ENCODE data around the gene ABCG1. TPM values are rescaled to one million over a fixed set of nuclear protein-coding genes. Genes with fewer than 3 reads are reported as not detected.

Gene ABCG1
- total RNA-seq, 1 experiment from 2014 or later: not detected

GRCh38 chr21:42239973-42240372 is 21.0 kb downstream of the ABCG1 start:
- no peaks in the 10 kb centered on the region for H3K36me3 Mint-ChIP-seq (ENCODE audit: insufficient read depth, unreplicated experiment)
- no peak for DNase-seq
- intact Hi-C loops (cut with micrococcal nuclease; ENCODE audit: unreplicated experiment): no loop called here
- H3K27ac Mint-ChIP-seq (ENCODE audit: unreplicated experiment): no peak overlapping the region
- H3K4me1 Mint-ChIP-seq (ENCODE audit: low read depth, unreplicated experiment): no peaks in the 10 kb centered on the region
- no peak overlapping the region for H3K4me3 Mint-ChIP-seq (ENCODE audit: unreplicated experiment)
- H3K9me3 Mint-ChIP-seq (ENCODE audit: unreplicated experiment): no peaks in the 10 kb centered on the region
- Histone ChIP-seq H3K9me3 (no peaks in the 10 kb centered on the region), H3K4me1 (no peaks in the 10 kb centered on the region), H3K27me3 (replicated peaks; ENCODE audit: control insufficient read depth, insufficient read depth, low read length) (no peaks in the 10 kb centered on the region), H3K4me3 (ENCODE audit: low read depth, low read length) (no peak overlapping the region), H3K36me3 (ENCODE audit: control insufficient read depth, insufficient read depth, low read length) (no peaks in the 10 kb centered on the region)
- ChIA-PET POLR2A (no interaction called here), CTCF (no interaction called here)
- peaks cover 10% of the 10 kb centered on the region for H3K27me3 Mint-ChIP-seq (ENCODE audit: insufficient read depth, unreplicated experiment)
- TF ChIP-seq CTCF (IDR thresholded peaks at IDR 0.05; ENCODE audit: insufficient read depth in 1 of 2, low read depth in 1 of 2, low read length in 1 of 2, severe bottlenecking in 1 of 2, unreplicated experiment in 1 of 2): no peak
- BruUV-seq (replicated peaks): no TSS peak

- POLR2A ChIA-PET: no interaction called here
- no peaks in the 10 kb centered on the region for H3K27me3 ChIP-seq (replicated peaks; ENCODE audit: control insufficient read depth, insufficient read depth, low read length)
- DNase-seq: no peak
- no TSS peak for BruUV-seq (replicated peaks)
- intact Hi-C loops (cut with micrococcal nuclease; ENCODE audit: unreplicated experiment): no loop called here
- H3K4me1 Mint-ChIP-seq (ENCODE audit: low read depth, unreplicated experiment): no peaks in the 10 kb centered on the region
- H3K9me3 Mint-ChIP-seq (ENCODE audit: unreplicated experiment): no peaks in the 10 kb centered on the region
- H3K36me3 Mint-ChIP-seq (ENCODE audit: insufficient read depth, unreplicated experiment): no peaks in the 10 kb centered on the region
- no peaks in the 10 kb centered on the region for H3K36me3 ChIP-seq (ENCODE audit: control insufficient read depth, insufficient read depth, low read length)
- no peak overlapping the region for H3K27ac Mint-ChIP-seq (ENCODE audit: unreplicated experiment)
- no peak overlapping the region for H3K4me3 ChIP-seq (ENCODE audit: low read depth, low read length)
- no peaks in the 10 kb centered on the region for H3K9me3 ChIP-seq
- H3K4me1 ChIP-seq: no peaks in the 10 kb centered on the region
- no peak for TF ChIP-seq CTCF (IDR thresholded peaks at IDR 0.05; ENCODE audit: insufficient read depth in 1 of 2, low read depth in 1 of 2, low read length in 1 of 2, severe bottlenecking in 1 of 2, unreplicated experiment in 1 of 2)
- peaks cover 18% of the 10 kb centered on the region for H3K27me3 Mint-ChIP-seq (ENCODE audit: insufficient read depth, unreplicated experiment)
- no peak overlapping the region for H3K4me3 Mint-ChIP-seq (ENCODE audit: unreplicated experiment)
- CTCF ChIA-PET: no interaction called here
Measured at GRCh38 chr21:42242611-42243010, 23.7 kb downstream of the ABCG1 start.

- POLR2A ChIA-PET: no interaction called here
- H3K4me3 ChIP-seq (ENCODE audit: low read depth, low read length): no peak overlapping the region
- no peaks in the 10 kb centered on the region for H3K9me3 ChIP-seq
- Mint-ChIP-seq H3K36me3 (ENCODE audit: insufficient read depth, unreplicated experiment) (no peaks in the 10 kb centered on the region), H3K4me3 (ENCODE audit: unreplicated experiment) (no peak overlapping the region), H3K27me3 (ENCODE audit: insufficient read depth, unreplicated experiment) (peaks cover 21% of the 10 kb centered on the region), H3K27ac (ENCODE audit: unreplicated experiment) (no peak overlapping the region), H3K4me1 (ENCODE audit: low read depth, unreplicated experiment) (no peaks in the 10 kb centered on the region), H3K9me3 (ENCODE audit: unreplicated experiment) (no peaks in the 10 kb centered on the region)
- H3K36me3 ChIP-seq (ENCODE audit: control insufficient read depth, insufficient read depth, low read length): no peaks in the 10 kb centered on the region
- CTCF ChIA-PET: no interaction called here
- intact Hi-C loops (cut with micrococcal nuclease; ENCODE audit: unreplicated experiment): no loop called here
- no peak for TF ChIP-seq CTCF (IDR thresholded peaks at IDR 0.05; ENCODE audit: insufficient read depth in 1 of 2, low read depth in 1 of 2, low read length in 1 of 2, severe bottlenecking in 1 of 2, unreplicated experiment in 1 of 2)
- H3K27me3 ChIP-seq (replicated peaks; ENCODE audit: control insufficient read depth, insufficient read depth, low read length): no peaks in the 10 kb centered on the region
- H3K4me1 ChIP-seq: no peaks in the 10 kb centered on the region
- no TSS peak for BruUV-seq (replicated peaks)
- no peak for DNase-seq
Measured at GRCh38 chr21:42243026-42243425, 24.1 kb downstream of the ABCG1 start.

Measured in Caco-2 (cell line).